SH-SY5Y (cell line): ENCODE measurements around the gene SPSB3.

Experiments
- GATA2 ChIP-seq: IDR thresholded peaks from 2 replicates; pipeline ENCODE4 v1.6.1; 2011; ENCODE audit warnings: mild to moderate bottlenecking, low read depth, low read length
- GATA3 ChIP-seq: IDR thresholded peaks from 2 replicates; pipeline ENCODE4 v1.6.1; 2011; ENCODE audit warnings: low read depth, mild to moderate bottlenecking, low read length, moderate library complexity

SPSB3 gene

GRCh38 chr16:1820096-1820945 lies 38.0 kb upstream of the SPSB3 start:
- TF ChIP-seq GATA2, result no peak
- TF ChIP-seq GATA3, result no peak

GRCh38 chr16:1819611-1820010 lies 37.2 kb upstream of the SPSB3 start:
- TF ChIP-seq GATA3 (no peak), GATA2 (no peak)

GRCh38 chr16:1818873-1819525 lies 36.6 kb upstream of the SPSB3 start:
- TF ChIP-seq GATA2, result no peak
- no peak for TF ChIP-seq GATA3

DNA sequence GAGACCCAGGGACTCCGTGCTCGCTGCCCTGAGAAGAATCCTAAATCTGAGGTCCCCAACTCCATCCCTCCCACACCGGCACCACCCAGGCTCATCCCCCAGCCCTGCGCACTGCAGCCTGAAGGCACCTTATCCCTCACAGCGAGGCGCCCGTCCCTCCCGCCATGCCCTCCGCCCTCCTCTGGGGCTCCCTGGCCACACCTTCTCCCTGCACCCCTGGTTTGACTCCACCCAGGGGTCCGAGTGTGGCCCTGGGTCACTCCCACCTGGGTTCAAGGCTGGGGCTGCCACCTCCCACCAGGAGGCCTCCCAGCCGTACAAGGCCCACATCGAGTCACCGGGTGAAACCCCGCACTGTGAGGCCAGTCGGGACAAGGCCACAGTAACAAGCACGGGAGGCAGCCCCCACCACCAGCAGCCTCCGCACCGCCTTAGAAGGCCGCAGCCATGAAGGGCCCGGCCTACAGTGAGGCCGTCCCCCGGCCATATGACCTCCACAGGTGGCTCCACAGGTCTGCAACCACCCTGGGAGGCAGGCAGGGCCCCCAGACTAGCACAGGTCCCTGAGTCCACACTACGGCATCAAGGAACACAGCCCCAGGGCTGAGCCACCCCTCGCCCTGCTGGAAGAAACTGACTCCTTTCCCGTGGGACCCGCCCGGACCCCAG lies 36.0 kb upstream of the SPSB3 start:
- TF ChIP-seq GATA2, result no peak
- TF ChIP-seq GATA3, result no peak

DNA sequence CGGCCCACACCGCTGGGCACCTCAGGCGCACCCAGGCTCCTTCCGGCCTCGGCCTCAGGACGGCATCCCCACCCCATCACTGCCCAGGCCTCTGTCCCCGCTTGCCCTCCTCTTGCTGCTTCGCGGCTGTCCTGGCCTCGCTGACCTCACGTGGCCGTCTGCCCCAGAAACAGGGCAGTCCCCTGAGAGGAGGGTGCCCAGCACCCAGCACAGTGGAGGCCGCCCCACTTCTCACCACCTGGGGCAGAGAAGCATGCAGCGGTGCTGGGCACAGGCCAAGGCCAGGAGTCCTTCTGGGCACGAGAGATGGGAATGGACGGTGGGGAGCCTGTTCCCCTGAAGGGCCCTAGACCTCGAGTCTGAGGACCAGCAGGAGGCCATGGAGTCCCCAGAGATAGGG lies 35.3 kb upstream of the SPSB3 start:
- no peak for TF ChIP-seq GATA3
- TF ChIP-seq GATA2, result no peak

DNA sequence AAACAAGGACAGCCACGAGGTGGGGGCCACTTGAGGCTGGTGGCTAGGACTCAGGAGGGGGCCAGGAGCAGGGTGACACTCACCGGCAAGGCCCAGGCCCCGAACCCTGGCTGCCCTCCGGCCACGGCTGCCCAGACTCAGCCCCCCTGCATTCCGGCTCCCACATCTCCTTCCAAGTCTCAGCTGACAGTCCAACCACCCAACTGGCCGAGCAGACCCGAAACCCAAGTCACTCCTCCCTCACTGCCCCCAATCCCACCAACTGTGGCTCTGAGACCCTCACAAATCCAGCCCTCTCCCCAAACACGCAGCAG lies 34.9 kb upstream of the SPSB3 start:
- TF ChIP-seq GATA3 (no peak), GATA2 (no peak)

- TF ChIP-seq GATA2, result no peak
- no peak for TF ChIP-seq GATA3
These were observed 34.3 kb upstream of the SPSB3 start for GRCh38 chr16:1816396-1817275.

DNA sequence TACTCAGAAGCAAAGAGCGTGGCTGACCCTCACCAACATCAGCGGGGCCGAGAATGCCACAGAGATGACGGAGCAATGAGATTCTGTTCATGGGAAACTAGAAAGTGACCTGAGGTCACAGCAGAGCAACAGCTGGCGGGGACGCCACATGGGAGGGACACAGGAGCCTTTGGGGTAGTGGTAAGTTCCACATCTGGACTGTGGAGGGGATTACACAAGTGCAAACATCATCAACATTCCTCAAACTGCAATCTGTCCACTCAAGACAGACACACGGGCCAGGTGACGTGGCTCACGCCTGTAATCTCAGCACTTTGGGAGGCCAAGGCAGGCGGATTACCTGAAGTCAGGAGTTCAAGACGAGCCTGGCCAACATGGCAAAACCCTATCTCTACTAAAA lies 33.1 kb upstream of the SPSB3 start:
- no peak for TF ChIP-seq GATA3
- no peak for TF ChIP-seq GATA2

- TF ChIP-seq GATA2 (no peak), GATA3 (no peak)
These were observed 30.4 kb upstream of the SPSB3 start for GRCh38 chr16:1812732-1813163.

DNA sequence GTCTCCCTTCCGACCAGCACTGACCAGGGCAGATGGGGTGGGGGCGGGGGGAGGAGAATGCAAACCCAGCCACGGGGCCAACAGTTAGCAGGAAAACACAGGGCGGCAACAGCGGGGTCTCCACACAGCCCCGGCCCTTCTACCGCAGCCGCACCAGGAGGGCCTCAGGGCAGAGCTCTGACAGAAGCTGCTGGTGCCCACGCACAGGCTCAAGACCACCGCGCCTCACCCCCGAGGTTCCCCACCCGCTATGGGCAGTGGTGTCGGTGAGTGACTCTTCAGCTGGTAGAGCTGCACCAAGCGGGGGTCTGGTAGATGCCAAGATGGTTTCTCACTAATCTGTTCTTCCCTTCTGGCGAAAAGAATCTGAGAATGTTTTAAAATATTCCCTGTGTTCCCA lies 28.2 kb upstream of the SPSB3 start:
- TF ChIP-seq GATA3, result no peak
- no peak for TF ChIP-seq GATA2

DNA sequence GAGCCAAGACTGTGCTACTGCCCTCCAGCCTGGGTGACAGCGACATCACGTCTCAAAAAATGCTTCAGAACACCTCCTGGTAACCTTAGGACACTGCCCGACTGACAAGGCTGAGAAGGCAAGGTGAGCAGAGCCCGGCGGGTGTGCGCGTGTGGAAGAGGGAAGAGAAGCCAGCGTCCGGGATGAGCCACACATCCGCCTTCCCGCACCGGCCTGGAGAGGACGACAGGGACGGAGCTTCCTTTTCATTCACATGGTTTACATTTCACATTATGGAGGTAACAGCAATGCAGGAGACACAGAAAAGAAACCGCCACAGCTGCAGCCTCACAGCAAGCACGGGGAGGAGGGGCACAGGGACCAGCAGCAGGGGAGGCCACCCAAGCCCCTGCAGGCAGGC lies 27.7 kb upstream of the SPSB3 start:
- TF ChIP-seq GATA3 (no peak), GATA2 (no peak)

DNA sequence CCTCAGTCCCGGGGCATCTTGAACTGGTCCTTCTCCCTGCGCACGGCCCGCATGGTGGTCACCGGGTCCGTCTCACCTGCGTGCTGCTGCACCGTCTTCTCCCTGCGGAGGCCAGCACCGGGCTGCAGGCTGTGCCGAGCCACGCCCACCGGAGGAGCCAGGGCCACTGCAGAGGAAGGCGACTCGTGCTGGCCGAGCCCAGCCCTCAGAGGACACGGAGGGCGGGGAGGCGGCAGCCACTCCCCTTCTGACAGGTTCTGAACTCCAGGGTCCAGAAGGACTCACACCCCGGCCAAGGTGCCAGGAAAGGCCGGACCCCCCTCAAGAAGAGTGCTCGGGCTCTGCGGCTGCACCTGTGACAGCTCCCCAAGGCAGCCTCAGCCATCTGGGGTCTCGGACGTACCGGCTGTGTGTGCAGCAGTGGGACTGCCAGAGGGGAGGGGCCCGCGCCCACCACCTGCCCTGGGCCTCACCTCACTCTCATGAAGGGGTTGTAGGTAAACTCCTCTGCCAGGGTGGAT lies 27.0 kb upstream of the SPSB3 start:
- TF ChIP-seq GATA2, result no peak
- no peak for TF ChIP-seq GATA3

DNA sequence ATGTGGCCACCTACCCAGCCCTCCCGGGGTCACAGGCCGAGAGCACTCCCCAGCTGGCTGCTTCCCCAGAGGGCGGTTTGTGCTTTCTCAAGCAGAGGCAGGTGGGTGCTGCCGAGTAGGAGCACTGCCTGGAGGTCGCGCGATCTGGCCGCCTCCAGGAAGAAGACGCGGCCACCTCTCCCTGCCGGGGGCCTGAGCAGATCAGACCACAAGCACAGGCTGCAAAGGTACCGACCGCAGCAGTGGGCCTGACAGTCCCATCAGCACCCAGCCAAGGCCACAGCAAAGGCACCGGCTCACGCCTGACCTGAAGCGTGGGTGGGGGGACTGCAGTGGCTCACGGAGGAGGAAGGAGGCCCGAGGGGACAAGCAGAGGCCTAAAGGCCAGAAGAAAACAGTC lies 26.3 kb upstream of the SPSB3 start:
- TF ChIP-seq GATA2, result no peak
- TF ChIP-seq GATA3, result no peak

DNA sequence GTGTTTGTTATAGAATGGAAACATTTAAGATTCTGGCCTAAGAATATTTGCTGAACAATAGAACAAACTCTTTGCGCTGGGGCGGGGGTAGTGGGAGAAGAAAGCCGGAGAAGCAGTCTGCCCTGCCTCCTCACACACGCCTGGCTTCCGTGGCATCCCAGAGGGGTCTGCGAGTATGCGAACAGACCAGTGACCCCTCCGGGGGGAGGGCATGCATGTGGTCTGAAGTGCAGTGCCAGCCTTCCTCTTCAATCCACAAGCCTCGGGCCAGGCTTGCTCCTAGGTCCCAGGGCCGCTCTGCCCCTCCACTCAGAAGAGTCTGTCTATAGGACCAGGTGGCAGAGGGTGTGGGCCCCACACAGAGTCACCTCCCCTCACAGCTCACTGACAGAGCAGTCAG lies 25.3 kb upstream of the SPSB3 start:
- no peak for TF ChIP-seq GATA2
- TF ChIP-seq GATA3, result no peak
